Measurements from ENCODE around the gene SCG3.

The SCG3 gene

DNA sequence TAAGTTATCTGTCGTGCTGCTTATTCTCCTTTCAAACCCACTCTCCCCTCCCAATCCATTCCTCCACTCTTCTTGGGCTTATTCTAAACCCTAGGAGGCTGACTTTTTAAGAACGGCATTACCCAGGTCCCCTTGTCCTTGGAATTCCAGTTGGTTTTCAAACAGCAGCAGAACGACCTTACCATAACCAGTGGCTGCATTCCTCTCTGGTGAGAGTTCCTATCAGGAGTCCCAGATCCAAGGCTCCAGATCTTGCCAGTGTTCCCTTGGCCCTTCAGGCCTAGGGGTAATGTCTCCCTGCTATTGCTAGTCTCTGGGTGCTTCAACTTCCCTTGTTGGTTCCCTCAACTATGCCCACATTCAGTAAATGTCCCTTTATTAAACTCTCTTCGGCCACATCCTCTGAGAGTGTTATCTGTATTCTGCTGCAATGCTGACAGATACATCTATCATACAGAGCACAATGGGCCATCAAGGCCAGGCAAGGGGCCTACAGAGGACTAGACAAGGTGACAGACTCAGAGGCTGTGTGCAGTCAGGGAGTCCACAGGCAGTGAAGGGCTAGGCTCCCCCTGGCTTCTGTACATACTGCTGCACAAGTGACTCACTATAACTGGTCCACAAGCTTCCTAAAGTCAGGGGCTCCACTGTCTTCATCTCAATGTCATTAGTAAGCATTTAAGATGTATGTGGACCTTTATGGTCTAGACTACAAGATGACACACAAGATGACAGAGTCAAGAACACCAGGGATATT is 46.0 kb downstream of the SCG3 start:
- DNase-seq = no peak

DNA sequence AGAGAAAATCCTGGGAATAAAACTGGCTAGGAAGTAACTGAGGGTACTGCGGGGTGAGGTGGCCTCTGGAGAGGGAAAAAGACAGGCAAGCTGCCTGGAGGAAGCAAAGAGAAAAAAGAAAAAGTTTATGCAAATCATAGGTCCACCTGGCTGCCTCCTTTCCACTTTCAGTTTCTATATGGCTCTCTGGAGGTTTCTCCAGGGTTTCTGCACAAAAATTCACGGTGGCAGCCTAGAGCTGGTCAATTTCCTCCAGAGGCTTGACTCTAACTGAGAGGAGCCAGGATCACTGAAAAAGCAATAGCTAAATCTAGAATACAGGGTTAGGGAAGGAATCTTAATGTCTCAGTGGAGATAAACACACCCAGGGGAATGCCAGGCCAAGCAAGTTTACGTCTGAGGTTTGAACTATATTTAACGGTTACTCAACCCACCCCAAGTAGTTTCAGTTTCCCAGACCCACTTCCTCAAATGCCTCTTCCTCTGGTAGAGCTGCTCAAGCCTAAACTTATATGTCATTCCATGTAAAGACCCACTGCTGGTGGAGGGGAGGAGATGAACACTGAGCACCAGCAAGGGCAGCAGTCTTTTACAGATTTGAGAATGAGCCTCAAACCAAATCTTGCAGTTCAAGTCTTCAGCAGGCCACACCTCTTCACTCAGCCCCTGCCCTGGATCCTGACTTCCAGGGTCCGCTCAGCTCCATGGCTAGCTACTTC is 50.4 kb downstream of the SCG3 start:
- no peak for DNase-seq

DNA sequence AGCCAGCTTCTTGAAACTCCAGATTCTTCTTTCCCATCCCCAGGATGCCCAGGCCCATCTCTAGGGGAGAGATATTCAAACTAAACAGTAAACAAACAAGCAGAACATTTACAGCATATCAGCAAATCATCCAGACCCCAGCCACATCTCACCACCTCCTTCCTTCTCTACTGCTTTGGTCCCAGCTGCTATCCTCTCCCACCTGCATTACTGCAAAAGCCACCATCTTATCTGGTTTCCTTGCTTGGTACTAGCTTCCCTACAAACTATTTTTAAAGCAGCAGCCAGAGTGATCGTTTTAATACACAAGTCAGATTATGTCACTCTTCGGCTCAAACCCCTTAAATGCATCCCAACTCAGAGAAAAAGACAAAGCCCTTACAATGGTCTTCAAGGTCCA is 51.3 kb downstream of the SCG3 start:
- no peak for DNase-seq

DNA sequence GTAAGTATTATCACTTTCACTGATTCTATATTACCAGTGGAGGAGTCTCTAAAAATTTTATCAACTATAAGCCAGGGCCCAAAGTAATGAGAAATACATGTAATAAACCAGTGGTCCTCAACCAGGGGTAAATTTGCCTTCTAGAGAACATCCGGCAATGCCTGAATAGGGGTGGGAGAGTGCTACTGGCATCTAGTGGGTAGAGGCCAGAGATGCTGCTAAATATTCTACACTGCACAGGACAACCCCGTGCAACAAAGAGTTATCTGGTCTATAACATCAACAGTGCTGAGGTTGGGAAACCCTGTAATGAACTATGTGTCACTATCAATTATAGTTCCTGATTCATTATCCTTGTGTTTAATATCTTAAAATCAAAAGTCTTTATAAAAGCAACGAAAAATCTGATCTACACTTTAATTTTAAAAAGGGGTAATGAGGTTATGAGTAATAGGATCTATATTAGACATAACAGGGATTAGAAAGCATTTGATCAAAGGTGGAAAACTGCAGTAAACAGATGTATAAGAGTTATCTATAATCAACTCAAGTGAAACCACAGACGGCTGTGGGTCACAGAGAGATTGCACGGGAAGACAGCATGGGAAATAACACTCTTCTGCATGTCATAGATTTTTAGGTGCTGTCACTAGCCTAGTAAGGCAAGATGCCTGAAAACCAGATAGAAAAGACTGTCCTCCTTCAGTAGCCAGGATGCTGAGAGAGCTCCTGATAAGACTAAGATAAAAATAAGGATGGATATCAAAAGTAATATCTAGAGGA is 54.1 kb downstream of the SCG3 start:
- DNase-seq = no peak

DNA sequence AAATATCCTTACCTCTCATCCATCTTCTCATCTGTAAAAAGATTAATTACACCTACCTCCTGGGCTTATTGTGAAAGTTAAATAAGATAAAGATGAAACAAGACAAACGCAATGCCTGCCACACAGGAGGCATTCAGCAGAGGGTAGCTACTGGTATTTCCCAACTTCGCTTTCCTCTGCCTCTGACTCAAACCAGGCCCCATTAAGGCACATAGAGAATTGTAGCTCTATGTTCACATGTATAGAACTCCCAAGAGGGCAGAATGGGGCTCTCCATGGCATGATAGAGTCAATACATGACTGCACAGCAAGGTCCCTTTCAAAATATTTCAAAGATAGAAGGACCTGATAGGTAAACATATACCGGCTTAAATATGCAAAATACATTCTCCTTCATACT is 54.8 kb downstream of the SCG3 start:
- no peak for DNase-seq

DNA sequence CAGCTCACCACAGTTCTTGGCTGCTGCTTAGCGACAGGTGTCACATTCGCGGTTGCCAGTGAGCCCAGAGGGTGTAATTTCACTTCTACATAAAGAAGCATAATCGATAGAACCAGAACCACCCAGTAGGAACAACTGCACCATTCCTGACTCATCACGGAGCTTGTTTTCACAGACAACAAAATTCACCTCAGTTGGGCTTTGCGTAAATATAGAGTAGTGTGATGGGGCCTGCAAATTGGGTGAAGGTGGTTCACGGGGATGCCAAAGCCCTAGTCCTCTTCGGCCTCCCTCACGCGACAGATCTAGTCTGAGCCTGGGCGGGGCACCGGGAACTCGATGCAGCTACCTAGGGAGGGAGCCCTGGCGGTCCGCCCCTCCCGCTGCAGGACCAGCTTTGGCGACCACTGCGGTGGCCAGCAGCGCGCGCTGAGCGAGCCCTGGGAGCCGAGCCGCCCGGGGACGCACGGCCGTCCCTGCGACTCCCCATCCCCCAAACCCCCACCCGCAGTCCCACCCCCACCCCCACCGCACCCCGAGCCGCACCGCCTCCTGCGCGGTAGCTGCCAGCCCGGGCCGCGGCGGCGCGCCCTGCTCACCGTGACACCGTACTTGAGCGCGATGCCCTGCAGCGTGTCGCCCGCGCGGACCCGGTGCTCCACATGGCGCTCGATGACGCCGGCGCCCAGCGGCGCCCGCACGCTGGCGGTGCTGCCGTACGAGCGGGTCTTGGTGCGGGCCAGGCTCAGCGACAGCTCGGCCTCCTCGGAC is 55.6 kb downstream of the SCG3 start:
- peak; percentile 36 for DNase-seq

DNA sequence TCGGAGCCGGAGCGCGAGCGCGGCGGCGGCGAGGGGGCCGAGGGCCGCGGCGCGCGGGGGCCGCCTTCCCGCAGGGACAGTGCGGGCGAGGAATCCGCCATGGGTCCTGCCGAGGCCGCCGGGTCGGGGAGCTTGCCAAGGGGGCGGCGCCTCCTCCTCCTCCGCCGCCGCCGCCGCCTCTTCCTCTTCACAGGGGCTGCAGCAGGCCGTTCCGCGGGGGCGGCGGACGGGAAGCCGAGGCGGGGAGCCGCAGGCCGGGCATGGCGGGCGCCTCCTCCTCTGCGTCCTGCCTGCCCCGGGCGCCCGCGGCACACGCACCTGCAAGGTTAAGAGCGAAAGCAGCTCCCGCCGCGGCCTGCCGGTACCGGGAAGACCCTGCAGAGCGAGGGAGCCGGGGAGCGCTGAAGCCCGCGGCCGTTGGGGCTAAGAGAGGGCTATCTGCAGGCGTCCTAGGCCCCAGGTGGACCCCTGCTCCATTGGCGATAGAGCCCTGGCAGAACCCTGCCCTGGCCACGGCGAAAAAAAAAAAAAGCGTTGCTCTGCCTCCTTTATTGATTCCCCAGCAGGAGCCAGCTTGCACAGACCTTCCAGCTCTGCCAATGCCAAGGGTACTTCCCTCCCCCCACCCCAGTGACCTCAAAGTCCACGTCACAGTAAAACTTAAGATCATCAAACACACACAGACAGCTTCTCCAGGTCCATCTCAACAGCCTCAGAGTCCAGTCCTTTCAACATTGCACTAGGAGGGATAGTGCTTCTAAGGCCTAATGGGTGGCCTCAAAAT is 56.4 kb downstream of the SCG3 start, which contains the start of gene LYSMD2:
LYSMD2 (minus strand) TSS at position 134 of the 784 bp plus-strand sequence; CDS start at position 101, 33 bp downstream.
- DNase-seq = peak; percentile 78

DNA sequence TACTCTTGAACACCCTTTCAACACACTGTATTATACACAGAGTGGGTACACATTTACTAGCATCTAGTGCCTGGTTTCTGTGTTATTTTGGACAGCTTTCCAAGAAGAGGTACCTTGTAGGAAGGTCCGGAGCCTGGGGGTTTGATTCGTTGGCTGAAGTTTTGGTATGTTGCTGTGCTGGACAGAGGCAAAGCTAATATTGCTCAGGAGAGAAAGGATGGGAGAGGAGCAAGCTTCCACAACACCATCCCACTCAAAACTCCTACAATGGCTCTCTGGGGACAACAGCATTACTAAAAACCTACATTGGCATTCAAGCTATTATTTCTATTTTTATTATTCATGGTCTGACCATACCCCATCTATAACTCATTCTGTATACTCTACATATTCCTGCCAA is 57.2 kb downstream of the SCG3 start:
- DNase-seq = no peak

DNA sequence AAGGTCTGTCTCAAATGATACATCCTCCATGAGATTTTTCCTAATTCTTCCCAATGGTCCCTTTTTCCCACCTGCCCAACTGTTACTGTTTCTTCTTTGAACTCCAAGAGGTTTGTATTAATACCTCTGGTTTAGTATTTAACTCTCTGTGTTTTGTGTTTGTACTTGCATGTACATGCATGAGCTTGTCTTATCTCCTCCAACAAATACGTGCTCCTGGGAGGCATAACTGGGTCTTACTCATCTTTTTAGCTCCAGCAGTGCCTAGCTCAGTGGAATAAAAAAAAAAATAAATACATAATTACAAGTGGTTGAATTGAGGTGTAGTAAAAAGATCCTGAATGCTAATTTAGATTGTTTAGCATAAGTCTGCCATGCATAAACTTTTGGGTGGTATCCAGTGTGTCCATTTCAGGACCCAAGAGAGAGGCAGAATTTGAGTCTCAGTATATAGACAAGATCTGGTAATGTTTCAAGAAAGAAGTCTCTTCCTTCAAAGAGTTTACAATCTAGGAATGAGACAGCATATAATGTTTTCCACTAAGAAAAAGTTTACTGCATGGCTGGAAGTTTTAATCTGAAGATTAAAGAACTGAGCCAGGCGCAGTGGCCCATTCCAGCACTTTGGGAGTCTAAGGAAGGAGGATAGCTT is 57.9 kb downstream of the SCG3 start:
- no peak for DNase-seq

DNA sequence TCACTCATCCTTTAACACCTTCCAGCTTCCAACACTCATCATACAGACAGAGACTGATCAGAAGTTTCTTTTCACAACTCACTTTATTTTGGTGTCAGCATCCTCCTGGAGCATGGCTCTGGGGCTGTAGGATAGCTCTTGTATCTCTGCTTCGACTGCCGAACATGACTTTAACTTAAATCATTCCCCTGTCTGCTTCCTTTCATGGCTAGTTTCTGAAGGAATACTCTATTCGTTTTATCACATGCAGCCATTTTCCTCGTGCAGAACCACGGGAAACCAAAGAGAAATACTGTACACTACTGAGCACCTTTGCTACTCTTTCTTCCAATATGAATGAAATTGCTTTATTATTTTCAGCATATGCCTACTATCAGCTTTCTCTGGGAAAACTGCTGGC is 68.0 kb downstream of the SCG3 start:
- no peak for DNase-seq

DNA sequence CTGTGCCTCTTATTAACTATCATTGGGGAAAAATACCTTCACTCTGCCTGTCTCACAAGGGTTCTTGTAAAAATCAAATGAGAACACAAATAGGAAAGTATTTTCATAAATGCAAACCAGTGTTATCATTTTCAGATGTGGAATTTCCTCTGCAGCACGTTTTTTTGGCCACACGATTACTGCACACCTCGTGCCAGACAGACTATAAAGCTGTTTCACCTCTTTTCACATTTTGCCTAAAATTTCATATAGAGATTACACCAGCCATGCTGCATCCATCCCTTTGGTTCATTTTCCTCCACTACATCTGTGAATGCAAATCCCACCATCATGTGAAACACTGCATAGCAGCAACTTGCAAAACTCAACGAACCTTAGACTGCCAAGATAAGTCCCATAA is 68.9 kb downstream of the SCG3 start:
- no peak for DNase-seq

DNA sequence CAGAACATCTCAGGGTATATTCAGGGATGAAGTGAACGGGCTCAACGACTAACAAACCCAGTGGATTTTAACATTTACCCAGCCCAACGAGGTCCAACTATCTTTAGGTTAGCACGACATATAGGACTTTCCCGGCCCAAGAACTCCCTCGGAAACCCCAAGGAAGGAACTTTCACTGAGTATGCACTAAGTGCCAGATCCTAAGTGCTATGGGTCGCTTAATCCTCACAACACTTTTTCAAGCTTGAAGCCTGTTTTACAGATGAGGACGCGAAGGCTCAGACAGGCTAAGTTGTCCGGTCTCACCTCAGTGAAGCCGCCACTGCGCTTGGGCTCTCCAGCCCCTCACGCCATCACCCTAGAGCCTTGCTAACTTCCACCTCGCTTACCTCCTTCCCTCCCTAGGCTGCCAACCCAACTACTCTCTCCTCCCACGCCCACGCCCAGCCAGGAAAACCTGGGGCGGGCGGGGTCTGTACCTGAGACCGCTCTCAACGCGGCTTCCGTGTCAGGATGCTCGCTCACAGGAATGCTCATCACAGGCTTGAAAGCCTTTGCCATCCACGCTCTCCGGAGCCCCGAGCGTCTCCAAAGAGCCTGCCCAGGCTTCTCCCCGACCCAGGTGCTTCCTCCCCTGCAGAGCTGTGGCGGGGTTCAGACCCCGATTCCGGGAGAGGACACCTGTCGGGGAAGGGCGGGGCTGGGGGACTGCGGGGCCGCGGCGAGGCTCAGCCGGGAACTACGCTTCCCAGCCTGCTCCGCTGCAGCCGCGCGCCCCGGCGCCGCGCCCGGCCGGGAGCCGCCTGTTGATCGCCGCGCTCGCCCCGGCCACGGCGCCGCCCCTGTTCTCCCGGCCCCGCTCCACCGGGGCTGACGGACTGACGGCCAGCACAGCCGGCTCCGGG is 69.7 kb downstream of the SCG3 start, which contains the start of gene TMOD2:
TMOD2 (plus strand) TSS at position 806 of the 905 bp plus-strand sequence. CDS start 14,845 bp downstream, outside the sequence.
- DNase-seq = peak; percentile 69

DNA sequence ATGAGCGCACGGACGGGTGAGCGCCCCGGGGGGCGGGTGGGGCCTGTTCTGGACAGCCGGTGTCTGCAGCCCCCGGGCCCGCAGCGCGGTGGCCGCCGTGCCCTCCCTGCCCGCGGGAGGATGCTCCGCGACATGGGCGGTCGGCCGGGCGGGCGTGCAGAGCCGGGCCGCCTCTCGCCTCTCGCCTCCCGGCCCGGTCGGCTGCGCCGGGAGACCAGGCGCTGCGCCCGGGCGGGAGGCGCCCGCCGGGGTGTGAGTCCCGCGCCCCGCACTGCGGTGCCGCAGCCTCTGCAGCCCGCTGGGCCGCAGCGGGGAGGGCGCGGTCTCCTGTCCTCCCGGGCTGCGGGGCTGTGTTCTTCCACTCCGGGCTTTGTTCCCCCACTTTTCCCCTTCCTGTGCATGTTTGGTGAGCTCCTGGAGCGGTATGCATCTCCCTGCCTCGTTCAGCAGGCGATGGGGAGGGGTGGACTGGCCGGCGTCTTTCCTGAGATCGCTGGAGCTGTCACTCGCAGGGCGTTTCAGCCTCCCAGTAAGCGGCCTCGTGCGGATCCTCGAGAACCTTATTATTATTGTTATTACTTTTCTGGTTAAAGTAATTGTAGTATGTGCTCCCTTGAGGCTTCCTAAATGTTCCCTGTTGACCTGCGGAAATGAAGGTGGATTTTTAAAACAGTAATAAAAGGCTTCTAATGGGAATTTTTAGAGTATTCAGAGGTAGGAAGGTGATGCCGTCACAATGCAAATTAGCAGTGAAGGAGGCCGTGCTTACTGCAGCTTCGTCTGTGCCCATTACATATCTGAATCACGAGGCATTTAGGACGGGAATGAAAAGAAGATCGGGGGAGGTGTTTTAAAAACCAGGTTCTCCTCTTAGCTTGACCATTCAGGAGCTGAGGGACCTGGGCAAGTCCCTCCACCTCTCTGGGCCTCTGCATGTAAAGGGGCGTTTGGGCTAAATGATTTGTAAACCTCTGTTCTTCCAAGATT is 70.7 kb downstream of the SCG3 start:
- peak; percentile 74 for DNase-seq

DNA sequence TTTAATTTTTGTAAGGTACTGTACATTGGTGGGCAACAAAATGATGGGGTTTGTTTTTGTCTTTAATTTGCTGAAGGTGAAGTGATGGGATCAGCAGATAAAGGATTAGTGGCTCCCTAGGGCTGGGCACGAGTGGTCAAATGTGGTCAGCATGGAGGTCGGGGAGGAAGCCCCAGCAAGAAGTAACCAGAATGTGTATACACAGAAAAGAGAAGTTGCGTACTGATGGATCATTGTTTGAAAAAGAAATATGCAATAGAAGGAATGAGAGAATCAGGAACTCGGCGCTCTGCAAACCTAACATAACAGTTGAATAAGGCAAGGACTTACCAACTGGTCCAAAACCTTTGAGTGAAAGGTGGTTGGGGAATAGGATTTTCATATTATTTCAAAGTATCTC is 71.6 kb downstream of the SCG3 start:
- no peak for DNase-seq

DNA sequence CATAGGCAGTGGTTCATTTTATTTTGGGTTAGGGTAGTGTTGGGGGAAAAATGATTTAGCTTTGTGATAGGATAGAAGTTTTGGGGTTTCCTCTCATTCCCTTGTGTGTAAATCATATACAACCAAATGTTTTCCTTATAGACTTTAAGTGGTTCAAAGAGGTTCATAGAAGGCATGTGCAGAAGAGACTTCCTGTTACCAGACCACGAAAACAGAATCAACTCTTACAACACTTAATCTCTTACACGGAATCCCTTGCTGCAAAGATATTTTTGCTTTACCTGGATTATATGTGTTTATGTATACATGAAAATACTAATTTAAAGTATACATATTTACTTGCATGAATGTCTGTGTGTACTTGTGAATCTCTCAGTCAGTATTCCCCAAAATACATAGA is 73.0 kb downstream of the SCG3 start:
- no peak for DNase-seq

DNA sequence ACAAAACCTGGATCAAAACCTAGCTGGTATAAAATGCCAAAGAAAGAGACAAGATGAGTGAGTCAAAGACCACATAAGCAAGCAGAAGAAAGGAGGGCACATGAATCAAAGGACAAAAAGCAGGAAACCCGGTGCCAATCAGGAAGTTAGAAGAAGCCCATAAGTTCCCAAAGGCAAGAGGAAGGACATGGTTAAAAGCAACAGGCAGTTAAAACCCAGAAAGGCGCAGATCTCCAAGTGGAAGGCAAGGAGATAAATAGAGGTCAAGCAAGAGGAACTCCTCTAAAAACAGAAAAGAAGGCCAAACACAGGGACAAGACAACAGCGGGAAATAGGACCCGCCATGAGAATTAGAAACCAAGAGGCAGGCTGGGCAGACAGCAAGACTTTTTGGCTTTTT is 74.5 kb downstream of the SCG3 start:
- no peak for DNase-seq

DNA sequence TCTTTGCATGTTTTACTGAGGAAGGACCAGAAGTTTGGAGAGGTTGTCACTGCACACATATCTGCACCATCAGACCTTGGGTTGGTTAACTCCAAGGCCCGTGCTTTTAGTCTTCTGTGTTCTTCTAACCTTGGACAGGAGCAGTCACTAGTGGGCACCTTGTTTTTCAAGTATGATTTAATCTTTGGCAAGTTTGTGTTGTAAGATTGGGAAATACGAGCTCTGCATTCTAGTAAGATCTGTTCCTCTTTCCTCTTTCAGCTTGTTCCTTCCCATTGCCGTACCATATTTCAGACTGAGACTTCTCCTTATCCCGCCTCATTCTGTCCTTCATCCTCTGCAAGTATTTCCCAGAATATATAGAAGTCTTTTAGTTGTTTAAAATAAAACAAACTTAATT is 75.2 kb downstream of the SCG3 start:
- no peak for DNase-seq

DNA sequence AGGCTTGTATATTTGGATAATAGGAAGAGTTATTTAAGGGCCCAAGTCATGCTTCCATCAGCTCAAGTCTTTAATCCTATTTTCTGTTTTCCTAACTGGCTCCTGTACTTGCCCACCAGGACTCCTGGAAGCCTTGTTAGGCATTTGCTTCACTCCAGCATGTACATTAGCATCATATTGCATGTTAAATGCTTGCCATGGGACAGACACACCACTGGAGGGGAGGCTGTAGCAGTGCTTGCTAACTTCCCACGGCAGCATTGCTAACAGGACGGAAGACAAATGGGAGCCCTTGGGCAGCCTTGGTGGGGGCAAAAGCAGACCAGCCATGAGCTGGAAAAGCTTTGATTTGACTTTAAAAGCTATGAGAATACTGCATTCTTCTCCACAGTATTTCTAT is 76.1 kb downstream of the SCG3 start:
- no peak for DNase-seq

Measured in right kidney (tissue), 1 donor.